GM21390 (cell line): Measurements from ENCODE around the gene TOR1B.
A peak's percentile ranks its signal among the peaks of the same experiment; 100 is the strongest.
"Not testable (repeated sequence)": the region's sequence is repeated elsewhere in the genome, so short reads cannot be mapped to it uniquely, and the experiment has no call there.

Experiments used
- ATAC-seq: cut with Tn5 transposase; IDR thresholded peaks from one replicate; pipeline ENCODE4 v1.9.1; 2021; ENCODE audit not compliant: unreplicated experiment

Gene TOR1B

GRCh38 chr9:129776566-129776937 is 26.4 kb upstream of the TOR1B start:
- no peak for ATAC-seq

GRCh38 chr9:129776938-129777768 is 25.8 kb upstream of the TOR1B start:
- no peak for ATAC-seq

- no peak for ATAC-seq
These were observed 25.2 kb upstream of the TOR1B start for GRCh38 chr9:129777769-129778130.

GRCh38 chr9:129778469-129778868 is 24.5 kb upstream of the TOR1B start:
- no peak for ATAC-seq

- no peak for ATAC-seq
These were observed 23.3 kb upstream of the TOR1B start for GRCh38 chr9:129779560-129780190.

- no peak for ATAC-seq
These were observed 21.9 kb upstream of the TOR1B start for GRCh38 chr9:129781131-129781530.

GRCh38 chr9:129781981-129782380 is 21.0 kb upstream of the TOR1B start:
- no peak for ATAC-seq

- ATAC-seq, result no peak
These were observed 19.2 kb upstream of the TOR1B start for GRCh38 chr9:129783516-129784361.

GRCh38 chr9:129784970-129785369 is 18.0 kb upstream of the TOR1B start:
- not testable (repeated sequence) for ATAC-seq

- ATAC-seq, result no peak
These were observed 17.1 kb upstream of the TOR1B start for GRCh38 chr9:129785866-129786265.

- ATAC-seq, result no peak
These were observed 16.5 kb upstream of the TOR1B start for GRCh38 chr9:129786481-129786880.

GRCh38 chr9:129794549-129794948 is 8.4 kb upstream of the TOR1B start:
- no peak for ATAC-seq

- not testable (repeated sequence) for ATAC-seq
These were observed 7.0 kb upstream of the TOR1B start for GRCh38 chr9:129796029-129796428.

GRCh38 chr9:129798973-129799372 is 4.0 kb upstream of the TOR1B start:
- no peak for ATAC-seq

- no peak for ATAC-seq
These were observed 1.5 kb upstream of the TOR1B start for GRCh38 chr9:129801504-129801903.

GRCh38 chr9:129803676-129804060 is 684 bp downstream of the TOR1B start:
- peak; percentile 21 for ATAC-seq

GRCh38 chr9:129806061-129806460 is 3.1 kb downstream of the TOR1B start:
- no peak for ATAC-seq

GRCh38 chr9:129809346-129809745 is 6.4 kb downstream of the TOR1B start:
- ATAC-seq, result no peak

GRCh38 chr9:129810116-129810515 is 7.1 kb downstream of the TOR1B start:
- ATAC-seq, result no peak

GRCh38 chr9:129810788-129811187 is 7.8 kb downstream of the TOR1B start:
- ATAC-seq, result no peak

- no peak for ATAC-seq
These were observed 9.0 kb downstream of the TOR1B start for GRCh38 chr9:129811967-129812363.

- no peak for ATAC-seq
These were observed 9.4 kb downstream of the TOR1B start for GRCh38 chr9:129812385-129812784.
